Endometrial microvascular endothelial cells (primary cell): ENCODE data around the gene NCKIPSD. TPM values are rescaled to one million over a fixed set of nuclear protein-coding genes. Genes with fewer than 3 reads are reported as not detected.
"Not testable (repeated sequence)": the region's sequence is repeated elsewhere in the genome, so short reads cannot be mapped to it uniquely, and the experiment has no call there.

Experiments used
- in situ Hi-C: cut with HindIII; loops from 2 replicates; pipeline ENCODE4 v1.10.0; 2017; ENCODE audit warnings: low sequenced_read_pairs, low pct_unique_long_range_greater_than_20kb; ENCODE audit errors: inconsistent ontology term
- total RNA-seq: library from RNA; depleted of rRNA; stranded (reverse); fragments of >200 nt; gene quantifications from one replicate; pipeline ENCODE4 v1.2.3, GENCODE V29; 2015; ENCODE audit errors: inconsistent ontology term

Gene NCKIPSD
- 16.7 TPM for total RNA-seq

- in situ Hi-C loops = no loop called here
These were observed at the start of gene NCKIPSD for GRCh38 chr3:48685603-48686511. NCKIPSD (minus strand) TSS chr3:48685915; CDS start chr3:48685807, 108 bp downstream.

DNA sequence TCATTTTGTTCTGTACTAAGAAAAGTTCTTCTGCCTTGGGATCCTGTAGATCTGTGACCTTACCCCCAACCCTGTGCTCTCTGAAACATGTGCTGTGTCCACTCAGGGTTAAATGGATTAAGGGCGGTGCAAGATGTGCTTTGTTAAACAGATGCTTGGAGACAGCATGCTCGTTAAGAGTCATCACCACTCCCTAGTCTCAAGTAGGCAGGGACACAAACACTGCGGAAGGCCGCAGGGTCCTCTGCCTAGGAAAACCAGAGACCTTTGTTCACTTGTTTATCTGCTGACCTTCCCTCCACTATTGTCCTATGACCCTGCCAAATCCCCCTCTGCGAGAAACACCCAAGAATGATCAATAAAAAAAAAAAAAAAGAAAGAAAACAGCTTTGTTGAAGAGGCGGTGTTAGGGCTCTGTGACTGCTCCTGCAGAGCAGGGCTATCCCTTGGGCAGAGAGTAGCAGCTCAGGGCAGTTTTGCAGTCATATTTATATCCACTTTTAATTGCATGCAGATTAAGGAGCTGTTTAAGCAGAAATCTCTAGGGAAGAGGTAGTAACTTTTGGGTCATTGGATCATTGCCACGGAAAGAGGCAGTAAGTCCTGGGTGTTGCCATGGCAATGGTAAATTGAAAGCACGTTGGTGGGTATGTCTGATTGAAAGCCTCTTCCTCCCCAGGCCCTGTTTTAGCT is 49.5 kb upstream of the NCKIPSD start:
- in situ Hi-C loops = not testable (repeated sequence)

GRCh38 chr3:48734541-48734940 is 48.8 kb upstream of the NCKIPSD start:
- in situ Hi-C loops = not testable (repeated sequence)

- in situ Hi-C loops = not testable (repeated sequence)
These were observed 48.2 kb upstream of the NCKIPSD start for GRCh38 chr3:48733752-48734518.

DNA sequence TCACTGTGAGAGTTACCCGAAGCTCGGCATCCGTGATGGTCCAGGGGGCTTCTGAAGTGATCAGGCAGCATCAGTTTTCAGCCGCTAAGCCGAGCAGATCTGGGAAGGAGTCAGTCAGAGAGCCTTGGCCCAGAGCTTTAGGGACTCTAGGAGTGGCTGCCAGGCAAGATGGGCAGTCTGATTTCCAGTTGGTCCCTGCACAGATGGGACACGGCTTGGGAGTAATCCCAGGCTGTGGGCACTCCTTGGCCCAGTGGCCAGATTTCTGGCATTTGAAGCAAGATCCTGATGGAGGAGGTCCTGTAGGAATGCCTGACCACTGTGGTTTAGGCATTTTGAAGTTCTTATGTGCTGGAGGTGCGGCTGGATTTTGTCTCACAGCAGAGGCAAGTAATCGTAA is 41.8 kb upstream of the NCKIPSD start:
- in situ Hi-C loops = no loop called here

DNA sequence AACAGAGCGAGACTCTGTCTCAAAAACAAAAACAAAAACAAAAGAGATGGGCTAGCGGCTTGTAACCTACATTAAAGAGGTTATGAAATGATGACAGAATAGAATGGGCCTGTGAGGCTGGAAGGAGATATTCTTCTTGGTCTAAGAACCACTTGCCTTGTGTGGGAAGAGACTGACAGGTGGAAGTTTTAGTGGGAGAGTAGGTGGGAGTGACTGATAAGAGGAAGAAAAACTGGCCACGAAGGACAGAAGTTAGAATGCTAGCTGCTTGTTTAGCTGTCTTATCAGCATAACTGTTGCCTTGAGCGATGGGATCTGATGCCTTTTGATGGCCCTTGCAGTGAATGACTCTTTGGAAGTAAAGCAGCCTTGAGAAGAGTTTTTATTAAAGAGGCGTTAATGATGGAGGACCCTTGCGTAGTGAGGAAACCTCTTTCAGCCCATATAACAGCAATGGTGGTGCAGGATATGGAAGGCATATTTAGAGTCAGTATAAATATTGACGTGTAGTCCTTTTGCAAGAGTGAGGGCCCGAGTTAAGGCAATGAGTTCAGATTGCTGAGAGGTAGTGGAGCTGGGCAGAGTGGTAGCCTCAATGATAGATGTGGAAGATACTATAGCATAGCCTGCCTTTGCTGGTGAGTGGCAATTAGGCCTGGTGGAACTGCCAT is 39.6 kb upstream of the NCKIPSD start:
- in situ Hi-C loops = not testable (repeated sequence)

- in situ Hi-C loops = no loop called here
These were observed 38.0 kb upstream of the NCKIPSD start for GRCh38 chr3:48723725-48724124.

DNA sequence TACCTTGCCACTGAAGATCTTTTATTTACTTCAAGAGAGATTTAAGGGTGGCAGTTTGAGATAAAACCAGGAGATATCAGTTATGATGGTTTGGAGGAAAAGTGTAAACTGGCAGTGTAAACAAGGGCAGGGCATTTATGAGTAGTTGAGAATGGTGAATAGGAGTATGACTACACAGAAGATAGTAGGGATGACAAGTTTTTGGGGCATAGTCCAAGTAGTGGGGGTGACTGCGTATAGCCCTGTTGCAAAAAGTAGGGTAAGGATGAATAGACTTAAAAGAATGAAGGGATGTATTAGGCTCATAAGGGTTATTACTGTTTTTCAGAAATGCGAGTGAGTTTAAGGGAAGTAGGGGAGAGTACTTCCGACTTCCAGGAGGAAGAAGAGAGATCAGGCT is 37.6 kb upstream of the NCKIPSD start:
- in situ Hi-C loops = not testable (repeated sequence)

GRCh38 chr3:48716982-48717746 is 31.4 kb upstream of the NCKIPSD start, which contains the start of gene IP6K2:
IP6K2 (minus strand) TSS chr3:48717221; CDS start chr3:48695291, 21,930 bp downstream.
- in situ Hi-C loops = no loop called here

GRCh38 chr3:48716508-48716981 is 30.8 kb upstream of the NCKIPSD start:
- in situ Hi-C loops = no loop called here

- in situ Hi-C loops = no loop called here
These were observed 29.6 kb upstream of the NCKIPSD start for GRCh38 chr3:48715174-48715800.

GRCh38 chr3:48711727-48712126 is 26.0 kb upstream of the NCKIPSD start:
- in situ Hi-C loops = no loop called here

GRCh38 chr3:48709051-48709461 is 23.3 kb upstream of the NCKIPSD start:
- in situ Hi-C loops = no loop called here

DNA sequence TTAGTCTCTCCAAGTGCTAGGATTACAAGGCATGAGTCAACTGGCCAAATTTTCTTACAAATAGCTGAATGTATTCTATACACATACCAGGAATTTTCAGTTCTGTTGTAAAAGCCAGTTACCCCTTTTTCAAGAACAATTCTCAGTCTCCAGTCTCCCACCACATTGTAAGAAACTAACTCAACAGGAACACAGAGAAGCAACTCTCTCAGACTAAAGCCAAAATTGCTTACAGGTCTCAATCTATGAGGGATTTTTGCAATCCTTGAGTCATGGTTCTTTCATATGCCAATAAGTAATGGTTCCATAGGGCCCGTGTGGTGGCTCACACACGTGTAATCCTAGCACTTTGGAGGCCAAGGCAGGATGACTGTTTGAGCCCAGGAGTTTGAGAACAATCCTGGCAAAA is 22.8 kb upstream of the NCKIPSD start:
- in situ Hi-C loops = no loop called here

GRCh38 chr3:48707157-48707556 is 21.4 kb upstream of the NCKIPSD start:
- in situ Hi-C loops = no loop called here

- in situ Hi-C loops = no loop called here
These were observed 16.7 kb upstream of the NCKIPSD start for GRCh38 chr3:48702320-48702920.
